Body of pancreas (tissue), 4 donors: ENCODE measurements around the gene PHF19. TPM values are rescaled to one million over a fixed set of nuclear protein-coding genes. Genes with fewer than 3 reads are reported as not detected.

ENCODE experiments used
- ATAC-seq: fragments of 150-250 bp; one replicate; pipeline ENCODE4 v1.9.1; 2016
- DNase-seq, 4 donors: peaks; one replicate each; pipeline ENCODE4 v3.0.0-alpha.2; 2019
- H3K27ac ChIP-seq, 4 donors: fragments of 200-600 bp; sonication (generic); 1 replicate in 3 of 4; 2 replicates in 1 of 4; pipeline versions ENCODE4 v1.5.1 to v1.6.1; 2016 to 2019; ENCODE audit warnings: mild to moderate bottlenecking in 1 of 4, mixed read lengths in 1 of 4, moderate library complexity in 1 of 4
- H3K27me3 ChIP-seq, 2 donors: fragments of 200-600 bp; sonication (generic); one replicate each; pipeline ENCODE4 v1.6.0; 2016; ENCODE audit warnings: mild to moderate bottlenecking in 1 of 2
- H3K36me3 ChIP-seq, 2 donors: fragments of 200-600 bp; sonication (generic); replicated peaks in 1 of 2; 2 replicates each; pipeline ENCODE4 v1.5.1; 2016; ENCODE audit warnings: low read depth in 2 of 2; ENCODE audit not compliant: insufficient read depth in 1 of 2
- H3K4me1 ChIP-seq: fragments of 200-600 bp; sonication (generic); one replicate; pipeline ENCODE4 v1.6.0; 2016
- H3K4me3 ChIP-seq, 2 donors: fragments of 200-600 bp; sonication (generic); 1 replicate in 1 of 2; 2 replicates in 1 of 2; pipeline ENCODE4 v1.5.1; 2016 to 2019
- H3K9me3 ChIP-seq, 3 donors: fragments of 200-600 bp; sonication (generic); 1 replicate in 2 of 3; 2 replicates in 1 of 3; pipeline ENCODE4 v1.5.1; 2016
- CTCF ChIP-seq, 7 experiments: fragments of 450-650 bp in 4 of 7; fragments of 200-600 bp in 3 of 7; sonication (generic) in 3 of 7; IDR thresholded peaks; one replicate each; pipeline ENCODE4 v1.5.1; 2016 to 2019; ENCODE audit warnings: antibody characterized with exemption in 7 of 7
- POLR2A ChIP-seq, 3 donors: fragments of 450-650 bp; IDR thresholded peaks; one replicate each; pipeline ENCODE4 v1.6.1; 2016; ENCODE audit warnings: antibody characterized with exemption in 3 of 3, mild to moderate bottlenecking in 2 of 3
- WGBS, 2 donors: methylation state at CpG; one replicate each; pipeline ENCODE4 v1.1.5; 2017; 5-methylcytosine and 5-hydroxymethylcytosine counted together
- intact Hi-C: fragments of 100-400 bp; cut with DNase I; formaldehyde crosslinking; loops from one replicate; pipeline ENCODE4 v1.15.1; 2023
- total RNA-seq, 2 donors: library from RNA; depleted of rRNA; stranded (reverse); fragments of >200 nt; gene quantifications; one replicate each; pipeline ENCODE4 v1.1.0, GENCODE V29; 2016

PHF19 gene
- total RNA-seq, 2 donors from 2014 or later = 5.4 to 6.9 TPM

DNA sequence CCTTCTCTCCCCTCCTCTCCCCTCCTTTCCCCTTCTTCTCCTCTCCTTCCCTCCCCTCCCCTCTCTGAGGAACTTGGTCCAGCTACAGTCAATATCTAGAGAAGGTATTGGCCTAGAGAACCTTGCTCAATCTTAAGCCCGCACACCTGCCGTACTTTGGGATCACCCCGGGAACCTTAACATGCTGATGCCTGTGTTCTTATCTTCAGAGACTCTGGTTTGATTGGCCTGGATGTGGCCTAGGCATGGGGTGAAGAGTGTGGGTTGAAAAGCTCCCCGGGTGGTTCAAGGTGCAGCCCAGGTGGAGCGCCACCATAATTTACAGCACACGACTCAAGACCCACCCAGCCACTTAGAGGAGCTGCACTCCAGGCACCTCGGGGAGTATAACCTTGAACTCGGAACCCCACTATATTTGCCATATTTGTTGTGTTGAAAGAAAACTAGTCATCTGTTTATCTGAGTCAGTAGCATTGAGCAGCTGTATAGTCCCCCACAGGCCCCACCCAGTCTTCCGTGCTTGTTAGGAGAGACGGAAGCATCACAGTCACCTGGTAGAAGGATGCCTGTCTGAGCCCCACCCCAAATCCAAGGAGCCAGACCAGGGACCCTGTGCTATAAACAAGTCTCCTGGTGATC lies 14.4 kb upstream of the PHF19 start:
- Histone ChIP-seq H3K27ac (no peak overlapping the region), H3K9me3 (no peaks in the 10 kb centered on the region), H3K36me3 (no peaks in the 10 kb centered on the region), H3K4me3 (no peak overlapping the region), H3K4me1 (peaks cover 9% of the 10 kb centered on the region), H3K27me3 (no peaks in the 10 kb centered on the region)
- no peak for ATAC-seq
- no peak for DNase-seq
- 59 to 75% methylated on average over 10 of the region's 10 CpGs for WGBS, 2 donors
- intact Hi-C loops = no loop called here
- TF ChIP-seq POLR2A (IDR thresholded peaks at IDR 0.05) (no peak), CTCF (IDR thresholded peaks at IDR 0.05) (no peak)

GRCh38 chr9:120890320-120891244 lies 13.6 kb upstream of the PHF19 start:
- no peak for DNase-seq
- H3K27me3 ChIP-seq = no peaks in the 10 kb centered on the region
- TF ChIP-seq POLR2A (IDR thresholded peaks at IDR 0.05) = no peak
- no peak for TF ChIP-seq CTCF (IDR thresholded peaks at IDR 0.05)
- H3K4me3 ChIP-seq = no peak overlapping the region
- intact Hi-C loops = no loop called here
- H3K36me3 ChIP-seq = no peaks in the 10 kb centered on the region
- H3K9me3 ChIP-seq = no peaks in the 10 kb centered on the region
- ATAC-seq = no peak
- H3K4me1 ChIP-seq = peaks cover 9% of the 10 kb centered on the region
- 69 to 84% methylated on average over 14 of the region's 14 CpGs for WGBS, 2 donors
- H3K27ac ChIP-seq = no peak overlapping the region

DNA sequence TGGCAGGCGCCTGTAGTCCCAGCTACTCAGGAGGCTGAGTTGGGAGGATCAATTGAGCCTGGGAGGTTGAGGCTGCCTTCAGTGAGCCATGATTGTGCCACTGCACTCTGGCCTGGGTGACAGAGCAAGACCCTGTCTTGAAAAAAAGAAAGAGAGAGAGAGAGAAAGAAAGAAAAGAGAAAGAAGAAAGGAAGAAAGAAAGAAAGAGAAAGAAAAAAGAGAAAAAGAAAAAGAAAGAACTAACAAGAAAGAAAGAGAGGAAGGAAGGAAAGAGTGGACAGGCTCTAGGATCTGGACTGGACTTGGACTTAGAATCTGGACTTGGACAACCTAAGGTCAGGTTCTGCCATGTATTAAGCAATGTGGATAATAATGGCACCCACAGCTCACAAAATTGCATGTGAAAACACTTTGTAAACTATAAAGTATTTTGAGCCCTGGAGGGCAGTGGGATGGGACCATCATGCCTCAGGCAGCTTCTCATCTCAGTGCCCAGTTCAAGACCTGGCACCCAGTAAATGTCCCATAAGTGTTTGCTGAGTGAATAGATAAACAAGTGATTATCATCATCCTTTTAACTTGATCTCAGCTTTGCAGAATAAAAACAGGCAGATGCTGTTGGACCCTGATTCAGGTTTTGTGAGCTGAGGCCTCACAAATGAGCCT lies 12.8 kb upstream of the PHF19 start:
- Histone ChIP-seq H3K4me1 (peaks cover 6% of the 10 kb centered on the region), H3K27ac (no peak overlapping the region), H3K4me3 (no peak overlapping the region), H3K36me3 (no peaks in the 10 kb centered on the region), H3K27me3 (no peaks in the 10 kb centered on the region), H3K9me3 (no peaks in the 10 kb centered on the region)
- intact Hi-C loops = no loop called here
- no peak for ATAC-seq
- no peak for DNase-seq
- TF ChIP-seq CTCF (IDR thresholded peaks at IDR 0.05) (no peak), POLR2A (IDR thresholded peaks at IDR 0.05) (no peak)
- 100% methylated on average over 1 of the region's 1 CpG for WGBS, 2 donors

GRCh38 chr9:120888626-120889025 lies 11.6 kb upstream of the PHF19 start:
- Histone ChIP-seq H3K4me3 (no peak overlapping the region), H3K27me3 (no peaks in the 10 kb centered on the region), H3K9me3 (no peaks in the 10 kb centered on the region), H3K36me3 (no peaks in the 10 kb centered on the region), H3K27ac (no peak overlapping the region), H3K4me1 (no peaks in the 10 kb centered on the region)
- no peak for ATAC-seq
- no peak for TF ChIP-seq POLR2A (IDR thresholded peaks at IDR 0.05)
- no peak for TF ChIP-seq CTCF (IDR thresholded peaks at IDR 0.05)
- no peak for DNase-seq
- intact Hi-C loops = no loop called here
